PFSK-1 (cell line): ENCODE measurements around the gene TMEM233.

ENCODE experiments used
- FOXP2 ChIP-seq: optimal IDR thresholded peaks from 2 replicates; pipeline ENCODE3; 2011; ENCODE audit warnings: borderline replicate concordance, control low read depth, inconsistent platforms; ENCODE audit not compliant: insufficient read depth; ENCODE audit errors: extremely low read length, extremely low read depth
- POLR2AphosphoS5 ChIP-seq: IDR thresholded peaks from 2 replicates; pipeline ENCODE4 v1.6.1; 2012; ENCODE audit warnings: low read depth, mild to moderate bottlenecking, control low read depth, low read length, moderate library complexity
- SIN3A ChIP-seq: IDR thresholded peaks from 2 replicates; pipeline ENCODE4 v1.6.1; 2012; ENCODE audit warnings: mild to moderate bottlenecking, low read length, moderate library complexity, borderline replicate concordance; ENCODE audit not compliant: insufficient read depth
- TAF1 ChIP-seq: IDR thresholded peaks from 2 replicates; pipeline ENCODE4 v1.6.1; 2012; ENCODE audit warnings: low read length, control low read depth, borderline replicate concordance; ENCODE audit not compliant: insufficient read depth
- TF ChIP-seq, protein P1 (sequence below), 2 experiments: IDR thresholded peaks; 2 replicates each; pipeline versions ENCODE4 v1.6.1 to v1.8.0; 2011 to 2012; ENCODE audit warnings: low read depth in 2 of 2, low read length in 2 of 2, control low read depth in 1 of 2, inconsistent platforms in 1 of 2, mild to moderate bottlenecking in 1 of 2, moderate library complexity in 1 of 2; ENCODE audit not compliant: insufficient read depth in 1 of 2

The TMEM233 gene

DNA sequence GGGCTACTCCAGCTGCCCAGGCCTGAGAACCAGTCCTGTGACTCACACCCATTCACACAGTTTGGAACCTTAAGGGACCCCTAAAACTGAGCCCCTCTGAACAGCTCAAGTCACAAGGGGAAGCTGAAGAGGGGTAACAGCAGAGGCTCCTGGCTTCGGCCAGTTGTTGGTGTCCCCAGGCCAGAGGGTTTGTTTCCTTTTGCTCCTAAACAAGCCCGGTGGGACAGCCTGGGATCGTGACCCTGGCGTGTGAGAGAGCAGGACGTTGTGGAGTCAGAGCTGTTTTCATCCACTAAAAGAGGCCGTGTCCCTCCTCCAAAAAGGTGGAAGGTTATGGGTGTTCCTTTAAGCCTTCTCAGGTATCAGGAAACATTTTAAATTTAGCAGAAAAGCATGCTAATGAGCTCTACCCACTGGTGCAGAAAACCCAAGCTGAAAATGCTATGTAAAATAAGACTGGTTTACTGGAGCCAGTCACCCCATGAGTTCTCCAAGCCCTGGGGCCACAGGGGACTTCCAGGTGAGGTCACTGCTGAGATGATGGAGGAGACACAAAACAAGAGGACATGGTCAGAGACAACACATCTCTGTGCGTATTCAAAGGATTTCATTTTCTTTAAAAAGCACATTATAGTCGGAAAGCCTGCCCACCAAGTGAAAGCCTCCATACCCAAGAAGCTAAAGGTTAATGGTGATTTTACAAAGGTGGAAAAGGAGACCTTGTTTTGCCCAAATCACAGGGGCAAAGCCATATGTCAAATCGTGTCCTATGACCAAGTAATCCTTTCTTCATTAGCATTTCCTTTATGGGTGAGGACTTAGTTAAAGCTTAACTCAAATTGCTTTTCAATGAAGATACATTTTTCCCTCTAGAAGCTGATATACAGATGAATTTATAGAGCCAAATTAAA is 88.4 kb downstream of the TMEM233 start:
- TF ChIP-seq SIN3A (no peak), FOXP2 (no peak), TAF1 (no peak), POLR2AphosphoS5 (no peak)
- TF ChIP-seq, protein P1, sequence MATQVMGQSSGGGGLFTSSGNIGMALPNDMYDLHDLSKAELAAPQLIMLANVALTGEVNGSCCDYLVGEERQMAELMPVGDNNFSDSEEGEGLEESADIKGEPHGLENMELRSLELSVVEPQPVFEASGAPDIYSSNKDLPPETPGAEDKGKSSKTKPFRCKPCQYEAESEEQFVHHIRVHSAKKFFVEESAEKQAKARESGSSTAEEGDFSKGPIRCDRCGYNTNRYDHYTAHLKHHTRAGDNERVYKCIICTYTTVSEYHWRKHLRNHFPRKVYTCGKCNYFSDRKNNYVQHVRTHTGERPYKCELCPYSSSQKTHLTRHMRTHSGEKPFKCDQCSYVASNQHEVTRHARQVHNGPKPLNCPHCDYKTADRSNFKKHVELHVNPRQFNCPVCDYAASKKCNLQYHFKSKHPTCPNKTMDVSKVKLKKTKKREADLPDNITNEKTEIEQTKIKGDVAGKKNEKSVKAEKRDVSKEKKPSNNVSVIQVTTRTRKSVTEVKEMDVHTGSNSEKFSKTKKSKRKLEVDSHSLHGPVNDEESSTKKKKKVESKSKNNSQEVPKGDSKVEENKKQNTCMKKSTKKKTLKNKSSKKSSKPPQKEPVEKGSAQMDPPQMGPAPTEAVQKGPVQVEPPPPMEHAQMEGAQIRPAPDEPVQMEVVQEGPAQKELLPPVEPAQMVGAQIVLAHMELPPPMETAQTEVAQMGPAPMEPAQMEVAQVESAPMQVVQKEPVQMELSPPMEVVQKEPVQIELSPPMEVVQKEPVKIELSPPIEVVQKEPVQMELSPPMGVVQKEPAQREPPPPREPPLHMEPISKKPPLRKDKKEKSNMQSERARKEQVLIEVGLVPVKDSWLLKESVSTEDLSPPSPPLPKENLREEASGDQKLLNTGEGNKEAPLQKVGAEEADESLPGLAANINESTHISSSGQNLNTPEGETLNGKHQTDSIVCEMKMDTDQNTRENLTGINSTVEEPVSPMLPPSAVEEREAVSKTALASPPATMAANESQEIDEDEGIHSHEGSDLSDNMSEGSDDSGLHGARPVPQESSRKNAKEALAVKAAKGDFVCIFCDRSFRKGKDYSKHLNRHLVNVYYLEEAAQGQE (IDR thresholded peaks at IDR 0.05; ENCODE audit: insufficient read depth in 1 of 2, low read depth in 2 of 2, low read length in 2 of 2) = no peak

DNA sequence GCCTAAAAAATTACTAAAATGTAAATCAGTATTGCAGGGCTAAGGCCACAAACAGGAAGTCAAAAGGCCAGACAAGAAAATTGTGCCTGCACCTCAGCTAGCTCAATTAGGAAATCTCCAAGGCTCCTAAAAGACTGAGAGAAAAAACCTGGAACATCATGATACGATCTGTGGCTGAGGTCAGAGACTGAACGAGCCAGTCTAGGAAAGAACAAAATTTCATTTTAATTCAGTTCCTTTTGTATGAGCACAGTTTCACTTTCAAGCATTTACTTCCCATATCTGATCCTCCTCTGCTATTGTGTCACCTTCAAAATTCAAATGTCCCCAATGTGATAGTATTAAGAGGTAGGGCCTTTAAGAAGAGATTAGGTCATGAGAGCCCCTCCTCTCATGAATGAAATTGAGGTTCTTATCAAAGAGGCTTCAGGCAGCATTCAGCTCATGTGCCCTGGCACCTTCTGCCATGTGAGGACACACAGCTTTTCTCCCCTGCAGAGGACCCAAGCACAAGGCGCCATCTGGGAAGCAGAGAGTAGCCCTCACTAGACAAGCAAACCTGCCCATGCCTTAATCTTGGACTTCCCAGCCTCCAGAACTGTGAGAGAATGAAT is 89.2 kb downstream of the TMEM233 start:
- TF ChIP-seq, protein P1 (IDR thresholded peaks at IDR 0.05; ENCODE audit: insufficient read depth in 1 of 2, low read depth in 2 of 2, low read length in 2 of 2) = no peak
- TF ChIP-seq POLR2AphosphoS5 = no peak
- no peak for TF ChIP-seq SIN3A
- no peak for TF ChIP-seq FOXP2
- no peak for TF ChIP-seq TAF1

DNA sequence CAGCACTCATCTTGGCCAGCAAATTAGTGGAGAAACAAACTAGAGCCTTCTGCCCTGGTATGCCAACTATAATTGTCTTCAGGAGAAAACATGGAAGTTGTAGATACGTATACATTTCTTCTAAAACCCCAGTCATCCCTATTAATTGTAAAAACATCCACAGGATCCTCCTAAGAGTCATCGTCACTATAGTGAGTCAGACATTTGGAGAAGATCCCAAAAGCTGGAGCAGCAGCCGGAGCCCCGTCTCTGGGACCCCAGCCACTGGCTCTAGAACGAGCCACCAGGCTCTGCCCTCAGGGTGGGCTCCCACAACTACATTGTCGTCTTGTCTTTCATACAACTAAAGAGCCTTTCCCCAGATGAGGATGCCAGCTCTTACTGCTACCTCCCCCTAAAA is 89.8 kb downstream of the TMEM233 start:
- TF ChIP-seq, protein P1 (IDR thresholded peaks at IDR 0.05; ENCODE audit: insufficient read depth in 1 of 2, low read depth in 2 of 2, low read length in 2 of 2) = no peak
- TF ChIP-seq POLR2AphosphoS5 (no peak), TAF1 (no peak), FOXP2 (no peak), SIN3A (no peak)

DNA sequence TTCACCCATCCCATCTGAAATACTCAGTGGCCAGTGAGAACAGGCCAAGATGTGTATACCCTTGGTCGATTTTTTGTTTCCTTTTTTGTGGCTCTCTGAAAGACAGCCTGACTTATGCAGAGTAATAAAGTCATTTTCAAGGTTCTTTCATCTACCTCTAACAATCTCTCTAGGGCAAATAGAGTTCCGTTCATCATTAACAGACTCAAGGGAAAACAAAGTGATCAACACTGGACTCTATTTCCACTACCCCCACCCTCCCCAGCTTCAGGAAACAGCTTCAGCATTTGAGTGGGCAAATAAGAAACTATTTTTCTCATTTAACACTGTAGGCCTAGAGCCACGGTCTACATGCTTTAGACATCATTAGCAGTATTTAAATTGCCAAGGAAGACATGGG is 90.2 kb downstream of the TMEM233 start:
- TF ChIP-seq, protein P1 (IDR thresholded peaks at IDR 0.05; ENCODE audit: insufficient read depth in 1 of 2, low read depth in 2 of 2, low read length in 2 of 2) = no peak
- TF ChIP-seq SIN3A (no peak), FOXP2 (no peak), TAF1 (no peak), POLR2AphosphoS5 (no peak)
